ENCODE data around the gene NPAS2.

NPAS2 gene

GRCh38 chr2:100945433-100945740, 125.4 kb downstream of the NPAS2 start:
- no peak overlapping the region for H3K4me3 ChIP-seq (ENCODE audit: low read depth, low read length)
- H3K9me3 ChIP-seq (ENCODE audit: insufficient read depth, low read depth, low read length), result peaks cover 7% of the 10 kb centered on the region
- H3K9ac ChIP-seq (ENCODE audit: low read length), result no peak overlapping the region
- H3K36me3 ChIP-seq (ENCODE audit: control insufficient read depth in 1 of 2, insufficient read depth in 2 of 2, low read length in 2 of 2), result no peaks in the 10 kb centered on the region
- H3K14ac ChIP-seq (ENCODE audit: low read length), result no peak overlapping the region
- no peaks in the 10 kb centered on the region for H3K79me1 ChIP-seq (ENCODE audit: low read length)
- H4K91ac ChIP-seq (ENCODE audit: low read depth, low read length), result no peak overlapping the region
- no peaks in the 10 kb centered on the region for H3K79me2 ChIP-seq (ENCODE audit: control insufficient read depth, insufficient read depth, low read length, poor library complexity)
- H3K18ac ChIP-seq (ENCODE audit: low read length), result no peak overlapping the region
- no peak overlapping the region for H2BK12ac ChIP-seq (ENCODE audit: low read length)
- no peaks in the 10 kb centered on the region for H3K27me3 ChIP-seq (ENCODE audit: insufficient read depth, low read length)
- no peak overlapping the region for H4K8ac ChIP-seq (ENCODE audit: low read depth, low read length)
- no peak overlapping the region for H2AFZ ChIP-seq (ENCODE audit: insufficient read depth, low read length, poor library complexity)
- H3K27ac ChIP-seq (ENCODE audit: low read depth, low read length), result no peak overlapping the region
- no CpG with 5 or more reads among the region's 5 CpGs for WGBS (ENCODE audit: extremely low coverage, insufficient coverage, insufficient read length)
- H2BK120ac ChIP-seq (ENCODE audit: insufficient read depth, low read length, poor library complexity), result no peak overlapping the region
- H4K12ac ChIP-seq (ENCODE audit: low read depth, low read length), result no peak overlapping the region
- H3K23ac ChIP-seq (ENCODE audit: low read length), result no peak overlapping the region
- H2BK5ac ChIP-seq (ENCODE audit: low read depth, low read length, poor library complexity), result no peak overlapping the region
- no peak overlapping the region for H3K4ac ChIP-seq (ENCODE audit: low read depth, low read length)
- no peaks in the 10 kb centered on the region for H3K4me1 ChIP-seq (ENCODE audit: control insufficient read depth in 1 of 2, insufficient read depth in 2 of 2, low read length in 2 of 2)
- DNase-seq, result no peak
- H3K4me2 ChIP-seq (ENCODE audit: low read length), result no peak overlapping the region
- H2AK5ac ChIP-seq (ENCODE audit: low read length), result no peak overlapping the region

GRCh38 chr2:100945930-100946607, 126.1 kb downstream of the NPAS2 start:
- Histone ChIP-seq H3K9ac (ENCODE audit: low read length) (no peak overlapping the region), H3K79me1 (ENCODE audit: low read length) (no peaks in the 10 kb centered on the region), H3K27ac (ENCODE audit: low read depth, low read length) (no peak overlapping the region), H4K8ac (ENCODE audit: low read depth, low read length) (no peak overlapping the region), H3K36me3 (ENCODE audit: control insufficient read depth in 1 of 2, insufficient read depth in 2 of 2, low read length in 2 of 2) (no peaks in the 10 kb centered on the region), H3K14ac (ENCODE audit: low read length) (no peak overlapping the region), H3K9me3 (ENCODE audit: insufficient read depth, low read depth, low read length) (peaks cover 7% of the 10 kb centered on the region), H3K23ac (ENCODE audit: low read length) (no peak overlapping the region), H3K4me2 (ENCODE audit: low read length) (no peak overlapping the region), H2BK12ac (ENCODE audit: low read length) (no peak overlapping the region), H3K4me1 (ENCODE audit: control insufficient read depth in 1 of 2, insufficient read depth in 2 of 2, low read length in 2 of 2) (no peaks in the 10 kb centered on the region), H2BK5ac (ENCODE audit: low read depth, low read length, poor library complexity) (no peak overlapping the region), H3K4me3 (ENCODE audit: low read depth, low read length) (no peak overlapping the region), H3K4ac (ENCODE audit: low read depth, low read length) (no peak overlapping the region), H2AFZ (ENCODE audit: insufficient read depth, low read length, poor library complexity) (no peak overlapping the region), H2AK5ac (ENCODE audit: low read length) (no peak overlapping the region), H3K18ac (ENCODE audit: low read length) (no peak overlapping the region), H3K79me2 (ENCODE audit: control insufficient read depth, insufficient read depth, low read length, poor library complexity) (no peaks in the 10 kb centered on the region), H4K91ac (ENCODE audit: low read depth, low read length) (no peak overlapping the region), H3K27me3 (ENCODE audit: insufficient read depth, low read length) (no peaks in the 10 kb centered on the region), H2BK120ac (ENCODE audit: insufficient read depth, low read length, poor library complexity) (no peak overlapping the region), H4K12ac (ENCODE audit: low read depth, low read length) (no peak overlapping the region)
- DNase-seq, result no peak
- WGBS (ENCODE audit: extremely low coverage, insufficient coverage, insufficient read length), result no CpG with 5 or more reads among the region's 8 CpGs

GRCh38 chr2:100948942-100949811, 129.2 kb downstream of the NPAS2 start:
- H3K79me2 ChIP-seq (ENCODE audit: control insufficient read depth, insufficient read depth, low read length, poor library complexity), result no peaks in the 10 kb centered on the region
- no peak overlapping the region for H4K8ac ChIP-seq (ENCODE audit: low read depth, low read length)
- H4K12ac ChIP-seq (ENCODE audit: low read depth, low read length), result no peak overlapping the region
- no peaks in the 10 kb centered on the region for H3K4me1 ChIP-seq (ENCODE audit: control insufficient read depth in 1 of 2, insufficient read depth in 2 of 2, low read length in 2 of 2)
- H3K4ac ChIP-seq (ENCODE audit: low read depth, low read length), result no peak overlapping the region
- H3K9ac ChIP-seq (ENCODE audit: low read length), result no peak overlapping the region
- H2BK5ac ChIP-seq (ENCODE audit: low read depth, low read length, poor library complexity), result no peak overlapping the region
- H3K27ac ChIP-seq (ENCODE audit: low read depth, low read length), result no peak overlapping the region
- no peak for DNase-seq
- no peaks in the 10 kb centered on the region for H3K79me1 ChIP-seq (ENCODE audit: low read length)
- H3K4me2 ChIP-seq (ENCODE audit: low read length), result no peak overlapping the region
- H3K36me3 ChIP-seq (ENCODE audit: control insufficient read depth in 1 of 2, insufficient read depth in 2 of 2, low read length in 2 of 2), result no peaks in the 10 kb centered on the region
- no peak overlapping the region for H2AK5ac ChIP-seq (ENCODE audit: low read length)
- H2AFZ ChIP-seq (ENCODE audit: insufficient read depth, low read length, poor library complexity), result no peak overlapping the region
- H3K18ac ChIP-seq (ENCODE audit: low read length), result no peak overlapping the region
- H2BK120ac ChIP-seq (ENCODE audit: insufficient read depth, low read length, poor library complexity), result no peak overlapping the region
- no peak overlapping the region for H2BK12ac ChIP-seq (ENCODE audit: low read length)
- no peak overlapping the region for H4K91ac ChIP-seq (ENCODE audit: low read depth, low read length)
- no peaks in the 10 kb centered on the region for H3K27me3 ChIP-seq (ENCODE audit: insufficient read depth, low read length)
- H3K9me3 ChIP-seq (ENCODE audit: insufficient read depth, low read depth, low read length), result peaks cover 7% of the 10 kb centered on the region
- WGBS (ENCODE audit: extremely low coverage, insufficient coverage, insufficient read length), result no CpG with 5 or more reads among the region's 16 CpGs
- H3K14ac ChIP-seq (ENCODE audit: low read length), result no peak overlapping the region
- no peak overlapping the region for H3K23ac ChIP-seq (ENCODE audit: low read length)
- H3K4me3 ChIP-seq (ENCODE audit: low read depth, low read length), result no peak overlapping the region

GRCh38 chr2:100952512-100952911, 132.6 kb downstream of the NPAS2 start:
- H3K4me3 ChIP-seq (ENCODE audit: low read depth, low read length), result no peak overlapping the region
- no peaks in the 10 kb centered on the region for H3K4me1 ChIP-seq (ENCODE audit: control insufficient read depth in 1 of 2, insufficient read depth in 2 of 2, low read length in 2 of 2)
- DNase-seq, result no peak
- no peak overlapping the region for H3K4me2 ChIP-seq (ENCODE audit: low read length)
- no peak overlapping the region for H4K8ac ChIP-seq (ENCODE audit: low read depth, low read length)
- H3K36me3 ChIP-seq (ENCODE audit: control insufficient read depth in 1 of 2, insufficient read depth in 2 of 2, low read length in 2 of 2), result no peaks in the 10 kb centered on the region
- no peak overlapping the region for H3K14ac ChIP-seq (ENCODE audit: low read length)
- no peaks in the 10 kb centered on the region for H3K27me3 ChIP-seq (ENCODE audit: insufficient read depth, low read length)
- no peak overlapping the region for H3K23ac ChIP-seq (ENCODE audit: low read length)
- H3K9me3 ChIP-seq (ENCODE audit: insufficient read depth, low read depth, low read length), result no peaks in the 10 kb centered on the region
- no peak overlapping the region for H3K18ac ChIP-seq (ENCODE audit: low read length)
- H4K12ac ChIP-seq (ENCODE audit: low read depth, low read length), result no peak overlapping the region
- H3K9ac ChIP-seq (ENCODE audit: low read length), result no peak overlapping the region
- H3K79me2 ChIP-seq (ENCODE audit: control insufficient read depth, insufficient read depth, low read length, poor library complexity), result no peaks in the 10 kb centered on the region
- H2BK120ac ChIP-seq (ENCODE audit: insufficient read depth, low read length, poor library complexity), result no peak overlapping the region
- no peak overlapping the region for H4K91ac ChIP-seq (ENCODE audit: low read depth, low read length)
- no peak overlapping the region for H2AFZ ChIP-seq (ENCODE audit: insufficient read depth, low read length, poor library complexity)
- H2BK5ac ChIP-seq (ENCODE audit: low read depth, low read length, poor library complexity), result no peak overlapping the region
- H2AK5ac ChIP-seq (ENCODE audit: low read length), result no peak overlapping the region
- no peak overlapping the region for H3K4ac ChIP-seq (ENCODE audit: low read depth, low read length)
- H3K79me1 ChIP-seq (ENCODE audit: low read length), result no peaks in the 10 kb centered on the region
- WGBS (ENCODE audit: extremely low coverage, insufficient coverage, insufficient read length), result no CpG with 5 or more reads among the region's 2 CpGs
- H2BK12ac ChIP-seq (ENCODE audit: low read length), result no peak overlapping the region
- H3K27ac ChIP-seq (ENCODE audit: low read depth, low read length), result no peak overlapping the region
